Measurements from ENCODE around the gene EEFSEC.

GRCh38 chr3:128319741-128320141 is 166.5 kb downstream of the EEFSEC start:
- no peak for TF ChIP-seq CTCF (conservative IDR thresholded peaks at IDR 0.05; ENCODE audit: low read depth, low read length)
- no peak for TF ChIP-seq RAD21 (IDR thresholded peaks at IDR 0.05; ENCODE audit: low read length)
